ENCODE measurements around the gene OR2AG1. TPM values are rescaled to one million over a fixed set of nuclear protein-coding genes. Genes with fewer than 3 reads are reported as not detected.
A peak's percentile ranks its signal among the peaks of the same experiment; 100 is the strongest.

OR2AG1 gene
- not detected in 2 replicates for total RNA-seq

- Histone ChIP-seq H3K36me3 (ENCODE audit: control insufficient read depth, insufficient read depth, low read length) (no peaks in the 10 kb centered on the region), H3K27me3 (ENCODE audit: control insufficient read depth, insufficient read depth, low read length) (no peaks in the 10 kb centered on the region), H3K4me3 (ENCODE audit: low read depth, low read length) (no peak within 1 kb of the TSS)
- no peak for TF ChIP-seq CTCF (IDR thresholded peaks at IDR 0.05; ENCODE audit: insufficient read depth, low read length, severe bottlenecking)
- no peak for DNase-seq (ENCODE audit: low read depth)
- no peak for FAIRE-seq
These were observed at the start of gene OR2AG1 for GRCh38 chr11:6782720-6783119. OR2AG1 (plus strand) TSS chr11:6783020; CDS start chr11:6785038, 2,018 bp downstream.

GRCh38 chr11:6733326-6734275 is 49.2 kb upstream of the OR2AG1 start:
- FAIRE-seq (no peak), DNase-seq (ENCODE audit: low read depth) (no peak)
- no peak overlapping the region for H3K4me3 ChIP-seq (ENCODE audit: low read depth, low read length)

GRCh38 chr11:6734616-6735015 is 48.2 kb upstream of the OR2AG1 start:
- no peaks in the 10 kb centered on the region for H3K36me3 ChIP-seq (ENCODE audit: control insufficient read depth, insufficient read depth, low read length)
- H3K27me3 ChIP-seq (ENCODE audit: control insufficient read depth, insufficient read depth, low read length), result no peaks in the 10 kb centered on the region
- DNase-seq (ENCODE audit: low read depth) (no peak), FAIRE-seq (no peak)
- TF ChIP-seq CTCF (IDR thresholded peaks at IDR 0.05; ENCODE audit: insufficient read depth, low read length, severe bottlenecking), result no peak
- no peak overlapping the region for H3K4me3 ChIP-seq (ENCODE audit: low read depth, low read length)

More at GRCh38 chr11:6733326-6734275, 49.2 kb upstream of the OR2AG1 start:
- TF ChIP-seq CTCF (IDR thresholded peaks at IDR 0.05; ENCODE audit: insufficient read depth, low read length, severe bottlenecking), result no peak
- H3K36me3 ChIP-seq (ENCODE audit: control insufficient read depth, insufficient read depth, low read length), result no peaks in the 10 kb centered on the region
- no peaks in the 10 kb centered on the region for H3K27me3 ChIP-seq (ENCODE audit: control insufficient read depth, insufficient read depth, low read length)

GRCh38 chr11:6735306-6735705 is 47.5 kb upstream of the OR2AG1 start:
- peak; percentile 27 for DNase-seq (ENCODE audit: low read depth)
- no peak overlapping the region for H3K4me3 ChIP-seq (ENCODE audit: low read depth, low read length)
- no peaks in the 10 kb centered on the region for H3K27me3 ChIP-seq (ENCODE audit: control insufficient read depth, insufficient read depth, low read length)
- H3K36me3 ChIP-seq (ENCODE audit: control insufficient read depth, insufficient read depth, low read length), result no peaks in the 10 kb centered on the region
- TF ChIP-seq CTCF (IDR thresholded peaks at IDR 0.05; ENCODE audit: insufficient read depth, low read length, severe bottlenecking), result no peak
- FAIRE-seq, result no peak

GRCh38 chr11:6736495-6737121 is 46.2 kb upstream of the OR2AG1 start:
- DNase-seq (ENCODE audit: low read depth) (no peak), FAIRE-seq (no peak)
- no peak for TF ChIP-seq CTCF (IDR thresholded peaks at IDR 0.05; ENCODE audit: insufficient read depth, low read length, severe bottlenecking)
- Histone ChIP-seq H3K4me3 (ENCODE audit: low read depth, low read length) (no peak overlapping the region), H3K36me3 (ENCODE audit: control insufficient read depth, insufficient read depth, low read length) (no peaks in the 10 kb centered on the region), H3K27me3 (ENCODE audit: control insufficient read depth, insufficient read depth, low read length) (no peaks in the 10 kb centered on the region)

Measured in bronchial epithelial cell (primary cell).